ENCODE measurements around the gene FOXO3. TPM values are rescaled to one million over a fixed set of nuclear protein-coding genes. Genes with fewer than 3 reads are reported as not detected.

The FOXO3 gene
- total RNA-seq, 2 donors from 2014 or later: 108 to 144 TPM

DNA sequence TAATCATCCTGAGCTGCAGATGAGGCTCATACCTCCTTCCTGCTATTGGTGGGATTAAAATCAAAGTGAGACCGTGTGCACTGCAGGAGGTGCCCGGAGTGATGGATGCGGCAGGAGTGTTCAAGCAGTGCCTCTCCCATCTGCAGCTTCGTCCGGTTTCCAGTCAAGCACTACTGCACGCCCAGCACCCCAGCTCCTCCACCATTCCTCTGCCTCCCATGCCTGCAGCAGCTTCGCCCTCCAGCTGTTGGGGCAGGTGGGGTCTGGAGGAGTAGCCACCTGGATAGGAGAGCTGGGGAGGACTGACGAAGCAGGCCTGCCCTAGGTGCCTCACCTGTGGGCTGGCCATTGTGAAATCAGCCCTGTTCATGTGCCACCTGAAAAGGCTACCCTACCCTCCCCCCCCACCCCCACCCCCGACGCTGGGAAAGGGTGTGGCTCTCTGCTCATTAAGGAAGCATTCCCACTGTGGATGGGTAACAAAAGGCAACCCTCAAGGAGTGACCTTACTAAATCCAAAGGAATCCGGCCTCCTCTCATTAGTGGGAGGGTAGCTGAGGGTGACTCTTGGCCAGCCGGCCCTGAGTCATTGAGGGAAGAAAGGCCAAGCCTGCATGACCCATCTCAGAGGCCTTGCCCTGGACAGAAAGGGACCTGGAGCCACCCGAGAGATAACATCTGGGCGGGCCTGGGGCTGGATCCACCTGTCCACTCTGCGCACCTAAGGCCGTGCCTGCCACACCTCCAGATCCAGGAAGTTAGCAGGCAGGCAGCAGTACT lies 171.6 kb downstream of the FOXO3 start:
- Histone ChIP-seq H3K9me3 (no peaks in the 10 kb centered on the region), H3K4me3 (no peak overlapping the region), H3K27ac (no peak overlapping the region), H3K36me3 (no peaks in the 10 kb centered on the region), H3K27me3 (replicated peaks; ENCODE audit: insufficient read depth) (no peaks in the 10 kb centered on the region), H3K4me1 (replicated peaks) (no peaks in the 10 kb centered on the region)
- no peak for DNase-seq (ENCODE audit: low spot score)
- intact Hi-C loops (cut with DNase I): no loop called here
- TF ChIP-seq, protein P1, sequence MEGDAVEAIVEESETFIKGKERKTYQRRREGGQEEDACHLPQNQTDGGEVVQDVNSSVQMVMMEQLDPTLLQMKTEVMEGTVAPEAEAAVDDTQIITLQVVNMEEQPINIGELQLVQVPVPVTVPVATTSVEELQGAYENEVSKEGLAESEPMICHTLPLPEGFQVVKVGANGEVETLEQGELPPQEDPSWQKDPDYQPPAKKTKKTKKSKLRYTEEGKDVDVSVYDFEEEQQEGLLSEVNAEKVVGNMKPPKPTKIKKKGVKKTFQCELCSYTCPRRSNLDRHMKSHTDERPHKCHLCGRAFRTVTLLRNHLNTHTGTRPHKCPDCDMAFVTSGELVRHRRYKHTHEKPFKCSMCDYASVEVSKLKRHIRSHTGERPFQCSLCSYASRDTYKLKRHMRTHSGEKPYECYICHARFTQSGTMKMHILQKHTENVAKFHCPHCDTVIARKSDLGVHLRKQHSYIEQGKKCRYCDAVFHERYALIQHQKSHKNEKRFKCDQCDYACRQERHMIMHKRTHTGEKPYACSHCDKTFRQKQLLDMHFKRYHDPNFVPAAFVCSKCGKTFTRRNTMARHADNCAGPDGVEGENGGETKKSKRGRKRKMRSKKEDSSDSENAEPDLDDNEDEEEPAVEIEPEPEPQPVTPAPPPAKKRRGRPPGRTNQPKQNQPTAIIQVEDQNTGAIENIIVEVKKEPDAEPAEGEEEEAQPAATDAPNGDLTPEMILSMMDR (IDR thresholded peaks at IDR 0.05): no peak
- TF ChIP-seq POLR2AphosphoS5 (IDR thresholded peaks at IDR 0.05) (no peak), POLR2A (IDR thresholded peaks at IDR 0.05) (no peak)
- 87% methylated on average over 16 of the region's 16 CpGs for WGBS

DNA sequence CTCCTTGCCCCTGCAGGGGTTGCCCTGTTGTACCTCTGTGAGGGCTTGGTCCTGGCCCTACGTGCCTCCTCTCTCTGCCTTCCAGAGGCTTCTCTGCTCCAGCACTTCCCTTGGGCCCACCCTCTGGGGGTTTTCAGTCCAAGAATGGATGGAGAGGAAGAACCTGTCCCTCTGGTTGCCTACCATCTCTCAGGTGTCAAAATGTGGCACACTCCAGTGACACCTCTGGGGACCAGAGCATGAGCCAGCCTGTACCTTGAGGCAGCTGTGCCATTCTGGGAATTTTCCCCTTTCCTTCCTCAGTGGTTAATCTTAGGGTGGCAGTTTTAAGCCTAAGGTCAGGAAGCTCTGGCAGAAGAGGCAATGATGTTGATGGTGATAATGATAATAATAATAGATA lies 172.3 kb downstream of the FOXO3 start:
- H3K4me3 ChIP-seq: no peak overlapping the region
- no peaks in the 10 kb centered on the region for H3K36me3 ChIP-seq
- TF ChIP-seq POLR2AphosphoS5 (IDR thresholded peaks at IDR 0.05): no peak
- TF ChIP-seq, protein P1 (IDR thresholded peaks at IDR 0.05): no peak
- no peak for TF ChIP-seq POLR2A (IDR thresholded peaks at IDR 0.05)
- WGBS: 91% methylated on average over 1 of the region's 1 CpG
- no peaks in the 10 kb centered on the region for H3K27me3 ChIP-seq (replicated peaks; ENCODE audit: insufficient read depth)
- H3K9me3 ChIP-seq: no peaks in the 10 kb centered on the region
- H3K4me1 ChIP-seq (replicated peaks): no peaks in the 10 kb centered on the region
- intact Hi-C loops (cut with DNase I): no loop called here
- DNase-seq (ENCODE audit: low spot score): no peak
- H3K27ac ChIP-seq: no peak overlapping the region

DNA sequence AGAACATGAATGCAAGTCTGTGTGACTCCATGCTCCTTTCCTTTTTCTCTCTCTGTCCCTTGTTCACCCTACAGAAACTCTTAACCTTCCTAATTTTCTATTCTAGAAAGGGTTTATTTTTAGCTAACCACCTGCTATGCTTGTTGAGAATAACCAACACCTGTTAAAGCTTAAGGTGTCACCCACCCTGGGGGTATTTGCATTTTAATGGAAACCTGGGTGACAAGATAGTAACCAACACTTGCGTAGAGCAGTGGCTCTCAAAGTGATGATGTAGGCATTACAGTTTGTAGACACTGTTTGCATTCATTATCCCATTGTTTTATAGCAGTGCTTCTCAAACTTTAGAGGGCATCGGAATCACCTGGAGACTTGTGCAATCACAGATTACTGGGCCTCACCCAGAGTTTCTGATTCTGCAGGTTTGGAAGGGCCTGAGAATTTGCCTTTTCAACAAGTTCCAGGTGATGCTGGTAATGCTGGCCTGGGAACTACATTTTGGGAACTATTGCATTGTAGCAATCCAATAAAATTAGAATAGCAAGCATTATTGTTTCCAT lies 173.1 kb downstream of the FOXO3 start:
- TF ChIP-seq POLR2A (IDR thresholded peaks at IDR 0.05): no peak
- no peak for TF ChIP-seq POLR2AphosphoS5 (IDR thresholded peaks at IDR 0.05)
- TF ChIP-seq, protein P1 (IDR thresholded peaks at IDR 0.05): no peak
- no peak overlapping the region for H3K4me3 ChIP-seq
- H3K27ac ChIP-seq: no peak overlapping the region
- no peaks in the 10 kb centered on the region for H3K36me3 ChIP-seq
- H3K9me3 ChIP-seq: no peaks in the 10 kb centered on the region
- WGBS: 93% methylated on average over 2 of the region's 2 CpGs
- H3K4me1 ChIP-seq (replicated peaks): no peaks in the 10 kb centered on the region
- H3K27me3 ChIP-seq (replicated peaks; ENCODE audit: insufficient read depth): no peaks in the 10 kb centered on the region
- DNase-seq (ENCODE audit: low spot score): no peak
- intact Hi-C loops (cut with DNase I): no loop called here

Small RNA genes within 50 kb of the gene (small RNA-seq; reads per million reads assigned to genes)
- 0 reads per million in 2 donors for gene AL391646.1
- gene SUMO2P8: 0 reads per million in 2 donors

Measured in prostate gland (tissue), 2 donors.